Tibial nerve (tissue), 4 donors: ENCODE results near the gene TADA3.

ENCODE experiments used
- EP300 ChIP-seq, 2 donors: sonication (generic); formaldehyde crosslinking; IDR thresholded peaks; one replicate each; pipeline ENCODE4 v1.6.1; 2017; ENCODE audit warnings: antibody characterized with exemption in 2 of 2, mild to moderate bottlenecking in 1 of 2
- POLR2A ChIP-seq, 2 donors: fragments of 450-650 bp; IDR thresholded peaks; one replicate each; pipeline ENCODE4 v1.6.1; 2017; ENCODE audit warnings: antibody characterized with exemption in 2 of 2, mild to moderate bottlenecking in 2 of 2, moderate library complexity in 2 of 2
- TF ChIP-seq, protein P1 (sequence below), 5 experiments: fragments of 200-600 bp in 3 of 5; fragments of 450-650 bp in 2 of 5; sonication (generic) in 3 of 5; IDR thresholded peaks; one replicate each; pipeline ENCODE4 v1.5.1; 2016 to 2019; ENCODE audit warnings: antibody characterized with exemption in 5 of 5, mild to moderate bottlenecking in 3 of 5, moderate library complexity in 2 of 5

DNA sequence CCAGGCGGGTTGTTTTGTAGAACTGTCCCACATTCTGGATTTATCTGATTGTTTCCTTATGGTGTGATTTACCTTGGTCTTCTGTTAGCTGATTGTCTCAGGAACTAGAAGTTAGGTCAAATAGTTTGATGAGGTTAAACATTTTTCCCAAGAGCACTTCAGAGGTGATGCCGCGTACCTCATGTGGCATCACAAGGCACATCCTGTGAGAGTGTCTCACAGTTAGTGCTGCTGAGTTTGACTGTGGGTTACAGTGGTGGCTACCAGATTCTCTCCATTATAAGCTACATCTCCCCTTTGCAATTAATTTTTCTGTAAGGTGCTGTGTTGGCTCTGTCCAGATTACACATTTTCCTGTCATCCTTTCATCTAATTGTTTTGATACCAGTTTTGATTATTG lies 39.0 kb upstream of the TADA3 start:
- TF ChIP-seq, protein P1, sequence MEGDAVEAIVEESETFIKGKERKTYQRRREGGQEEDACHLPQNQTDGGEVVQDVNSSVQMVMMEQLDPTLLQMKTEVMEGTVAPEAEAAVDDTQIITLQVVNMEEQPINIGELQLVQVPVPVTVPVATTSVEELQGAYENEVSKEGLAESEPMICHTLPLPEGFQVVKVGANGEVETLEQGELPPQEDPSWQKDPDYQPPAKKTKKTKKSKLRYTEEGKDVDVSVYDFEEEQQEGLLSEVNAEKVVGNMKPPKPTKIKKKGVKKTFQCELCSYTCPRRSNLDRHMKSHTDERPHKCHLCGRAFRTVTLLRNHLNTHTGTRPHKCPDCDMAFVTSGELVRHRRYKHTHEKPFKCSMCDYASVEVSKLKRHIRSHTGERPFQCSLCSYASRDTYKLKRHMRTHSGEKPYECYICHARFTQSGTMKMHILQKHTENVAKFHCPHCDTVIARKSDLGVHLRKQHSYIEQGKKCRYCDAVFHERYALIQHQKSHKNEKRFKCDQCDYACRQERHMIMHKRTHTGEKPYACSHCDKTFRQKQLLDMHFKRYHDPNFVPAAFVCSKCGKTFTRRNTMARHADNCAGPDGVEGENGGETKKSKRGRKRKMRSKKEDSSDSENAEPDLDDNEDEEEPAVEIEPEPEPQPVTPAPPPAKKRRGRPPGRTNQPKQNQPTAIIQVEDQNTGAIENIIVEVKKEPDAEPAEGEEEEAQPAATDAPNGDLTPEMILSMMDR (IDR thresholded peaks at IDR 0.05) = no peak
- TF ChIP-seq POLR2A (IDR thresholded peaks at IDR 0.05) (no peak), EP300 (IDR thresholded peaks at IDR 0.05) (no peak)
